A673 (cell line): ENCODE results near the gene GORASP1. TPM values are rescaled to one million over a fixed set of nuclear protein-coding genes. Genes with fewer than 3 reads are reported as not detected.

Source experiments
- BruUV-seq: library from RNA; stranded (reverse); fragments of 400-500 nt; replicated peaks from 2 replicates; lab custom pipeline; 2021; lab: Mats Ljungman, UMichigan
- CTCF ChIA-PET: fragments of 300-600 bp; sonication (Branson Sonifier 250); formaldehyde crosslinking; loops from one replicate; lab custom pipeline; 2022; ENCODE audit warnings: antibody characterized with exemption; lab: Charles Lee
- POLR2A ChIA-PET: fragments of 300-600 bp; sonication (Branson Sonifier 250); formaldehyde crosslinking; loops from one replicate; lab custom pipeline; 2022; ENCODE audit warnings: antibody characterized with exemption; ENCODE audit not compliant: low non-redundant PET; lab: Charles Lee
- DNase-seq: peaks from one replicate; pipeline ENCODE4 v3.0.0-alpha.2; 2015; ENCODE audit warnings: low spot score
- H3K27ac ChIP-seq: fragments of 200-600 bp; sonication (generic); 2 replicates; pipeline ENCODE4 v1.5.1; 2016; ENCODE audit warnings: mixed run types, low read depth, mild to moderate bottlenecking, mixed read lengths, antibody characterized with exemption, low read length; ENCODE audit not compliant: poor library complexity, severe bottlenecking
- H3K27me3 ChIP-seq: fragments of 200-600 bp; sonication (generic); replicated peaks from 2 replicates; pipeline ENCODE4 v1.6.1; 2017; ENCODE audit warnings: mixed run types, low read depth, mild to moderate bottlenecking, mixed read lengths, antibody characterized with exemption, low read length; ENCODE audit not compliant: insufficient read depth, poor library complexity
- H3K36me3 ChIP-seq: fragments of 200-600 bp; sonication (generic); 2 replicates; pipeline ENCODE4 v1.6.1; 2016; ENCODE audit warnings: mixed run types, mild to moderate bottlenecking, mixed read lengths, antibody characterized with exemption, low read length; ENCODE audit not compliant: insufficient read depth, poor library complexity, severe bottlenecking
- H3K4me1 ChIP-seq: fragments of 200-600 bp; sonication (generic); 2 replicates; pipeline ENCODE4 v1.6.1; 2017; ENCODE audit warnings: mixed run types, mild to moderate bottlenecking, mixed read lengths, antibody characterized with exemption, low read length; ENCODE audit not compliant: insufficient read depth, poor library complexity, severe bottlenecking
- H3K4me3 ChIP-seq: fragments of 200-600 bp; sonication (generic); 2 replicates; pipeline ENCODE4 v1.5.1; 2016; ENCODE audit warnings: low read depth, mixed run types, mild to moderate bottlenecking, mixed read lengths, low read length; ENCODE audit not compliant: poor library complexity, severe bottlenecking
- H3K9me3 ChIP-seq: fragments of 200-600 bp; sonication (generic); 2 replicates; pipeline ENCODE4 v1.6.1; 2016; ENCODE audit warnings: mixed run types, low read depth, mild to moderate bottlenecking, mixed read lengths, antibody characterized with exemption, low read length; ENCODE audit not compliant: poor library complexity, severe bottlenecking
- EZH2 ChIP-seq: fragments of 200-600 bp; sonication (generic); IDR thresholded peaks from 2 replicates; pipeline ENCODE4 v1.6.1; 2017; ENCODE audit warnings: borderline replicate concordance, low read depth, mild to moderate bottlenecking, mixed read lengths, antibody characterized with exemption, low read length; ENCODE audit not compliant: poor library complexity, severe bottlenecking
- intact Hi-C: fragments of 100-400 bp; cut with micrococcal nuclease; formaldehyde crosslinking; loops from one replicate; pipeline ENCODE4 v1.10.0; 2022; ENCODE audit not compliant: unreplicated experiment
- total RNA-seq: library from RNA; stranded (reverse); gene quantifications from 2 replicates; pipeline ENCODE4 v1.2.3, GENCODE V29; 2021
- TF ChIP-seq, protein P1 (sequence below): fragments of 300-800, 200-600 bp; sonication (generic); conservative IDR thresholded peaks from 2 replicates; pipeline ENCODE4 v1.5.1; 2017; ENCODE audit warnings: low read depth, mild to moderate bottlenecking, antibody characterized with exemption, low read length, moderate library complexity, mixed read lengths

GORASP1 gene
- total RNA-seq, 1 experiment from 2014 or later, result 24.3 TPM

DNA sequence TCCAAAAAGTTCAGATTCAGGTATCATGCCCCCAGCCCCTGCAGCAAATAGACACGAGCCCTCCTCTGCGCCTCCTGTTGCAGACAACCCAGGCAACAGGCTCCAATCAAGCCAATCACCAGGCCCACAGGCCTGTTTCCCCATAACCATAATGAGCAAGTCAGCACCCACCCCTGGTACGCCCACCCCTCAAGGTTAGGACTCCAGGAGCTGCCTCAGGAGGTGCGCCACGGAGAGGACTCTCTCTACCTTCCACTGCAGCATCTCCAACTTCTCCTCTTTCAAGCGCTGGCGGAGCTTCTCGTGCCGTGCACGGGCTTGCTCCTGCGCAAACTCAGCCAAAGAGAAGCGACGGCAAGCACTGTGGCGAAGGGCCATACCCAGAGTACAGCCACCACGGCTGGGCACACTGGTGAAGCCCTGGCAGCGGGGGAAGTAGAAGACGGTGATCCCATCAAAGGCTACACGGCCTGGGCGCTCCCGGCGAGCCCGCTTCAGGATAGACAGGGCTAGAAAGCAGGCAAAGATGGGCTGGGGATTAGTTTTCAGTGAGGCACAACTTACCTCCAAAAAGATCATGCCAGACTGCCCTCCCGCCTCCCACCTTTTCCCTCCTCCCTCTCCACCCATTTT, 37.4 kb upstream of the GORASP1 start:
- Histone ChIP-seq H3K27me3 (no peaks in the 10 kb centered on the region), H3K9me3 (no peaks in the 10 kb centered on the region), H3K27ac (no peak overlapping the region), H3K4me1 (peaks cover 32% of the 10 kb centered on the region), H3K36me3 (peaks cover 22% of the 10 kb centered on the region), H3K4me3 (no peak overlapping the region)
- intact Hi-C loops, result no loop called here
- POLR2A ChIA-PET, result no interaction called here
- DNase-seq, result no peak
- CTCF ChIA-PET, result no interaction called here
- no peak for TF ChIP-seq EZH2
- TF ChIP-seq, protein P1, sequence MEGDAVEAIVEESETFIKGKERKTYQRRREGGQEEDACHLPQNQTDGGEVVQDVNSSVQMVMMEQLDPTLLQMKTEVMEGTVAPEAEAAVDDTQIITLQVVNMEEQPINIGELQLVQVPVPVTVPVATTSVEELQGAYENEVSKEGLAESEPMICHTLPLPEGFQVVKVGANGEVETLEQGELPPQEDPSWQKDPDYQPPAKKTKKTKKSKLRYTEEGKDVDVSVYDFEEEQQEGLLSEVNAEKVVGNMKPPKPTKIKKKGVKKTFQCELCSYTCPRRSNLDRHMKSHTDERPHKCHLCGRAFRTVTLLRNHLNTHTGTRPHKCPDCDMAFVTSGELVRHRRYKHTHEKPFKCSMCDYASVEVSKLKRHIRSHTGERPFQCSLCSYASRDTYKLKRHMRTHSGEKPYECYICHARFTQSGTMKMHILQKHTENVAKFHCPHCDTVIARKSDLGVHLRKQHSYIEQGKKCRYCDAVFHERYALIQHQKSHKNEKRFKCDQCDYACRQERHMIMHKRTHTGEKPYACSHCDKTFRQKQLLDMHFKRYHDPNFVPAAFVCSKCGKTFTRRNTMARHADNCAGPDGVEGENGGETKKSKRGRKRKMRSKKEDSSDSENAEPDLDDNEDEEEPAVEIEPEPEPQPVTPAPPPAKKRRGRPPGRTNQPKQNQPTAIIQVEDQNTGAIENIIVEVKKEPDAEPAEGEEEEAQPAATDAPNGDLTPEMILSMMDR, result no peak
- BruUV-seq, result no TSS peak

DNA sequence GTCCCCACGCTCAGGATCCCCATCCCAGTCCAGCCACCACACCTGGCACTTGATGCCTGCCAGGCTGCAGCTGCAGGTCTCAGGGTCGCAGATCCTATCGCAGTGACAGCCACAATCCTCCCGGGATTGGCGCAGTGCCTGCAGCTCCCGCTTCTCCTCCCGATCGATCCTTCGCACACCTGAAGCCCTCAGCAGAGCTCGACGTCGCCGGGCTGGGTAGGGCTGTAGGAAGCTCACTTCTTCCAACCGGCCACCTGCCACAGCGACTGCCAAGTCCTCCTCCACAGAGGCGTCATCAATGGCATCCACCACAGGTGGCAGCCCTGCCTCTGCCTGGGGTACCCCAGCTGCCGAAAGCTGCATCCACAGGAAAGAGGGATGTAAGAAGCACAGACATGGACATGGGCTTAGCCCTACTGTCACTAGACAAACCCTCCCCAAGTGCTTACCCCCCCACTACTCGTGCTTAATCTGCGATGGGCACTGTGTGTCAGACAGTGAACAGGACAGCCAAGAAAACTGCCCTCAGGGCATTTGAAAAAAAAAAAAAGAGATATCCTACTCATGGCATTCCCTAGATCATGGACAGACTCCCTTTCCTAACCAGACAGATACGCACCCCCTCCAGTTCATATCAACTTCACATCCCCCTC, 36.8 kb upstream of the GORASP1 start:
- no peak overlapping the region for H3K4me3 ChIP-seq
- ChIA-PET POLR2A (no interaction called here), CTCF (no interaction called here)

DNA sequence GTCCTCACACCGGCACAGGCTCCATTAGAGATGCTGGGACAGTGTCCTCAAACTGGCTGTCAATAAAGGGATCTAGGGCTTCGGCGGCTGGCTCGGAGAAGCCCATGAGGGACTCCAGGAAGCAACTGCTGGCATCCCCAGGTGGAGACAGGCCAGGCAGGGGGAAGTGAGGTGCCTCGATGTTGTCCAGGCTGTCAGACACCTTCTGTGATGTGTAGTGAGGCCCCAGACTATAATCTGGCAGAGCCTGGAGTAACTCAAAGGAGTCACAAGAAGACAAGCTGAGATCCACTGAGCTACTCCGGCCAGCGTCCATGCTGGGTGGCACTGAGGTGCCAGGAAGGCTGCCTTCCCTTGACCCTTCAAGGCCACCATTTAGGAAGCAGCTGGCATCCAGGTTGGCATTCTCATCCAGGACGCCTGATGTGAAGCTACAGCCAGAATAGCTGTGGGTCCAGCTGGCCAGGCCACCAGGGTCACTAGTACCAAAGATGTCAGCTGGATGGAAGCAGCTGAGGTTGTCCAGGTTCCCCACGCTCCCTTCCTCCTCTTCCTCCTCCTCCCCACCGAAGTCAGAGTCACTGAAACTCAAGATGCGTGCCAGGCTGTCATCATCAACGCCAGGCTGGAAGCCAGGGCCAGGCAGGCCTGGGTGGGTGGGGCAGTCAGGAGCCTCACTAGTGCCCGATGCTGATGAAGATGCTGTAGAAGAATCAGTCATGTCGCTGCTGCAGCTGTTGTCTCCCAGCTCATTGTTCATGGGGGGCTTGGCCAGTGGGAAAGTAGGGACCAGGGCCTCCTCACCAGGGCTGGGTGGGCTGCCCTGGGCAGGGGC, 35.8 kb upstream of the GORASP1 start:
- TF ChIP-seq, protein P1, result no peak
- no peak for TF ChIP-seq EZH2
- Histone ChIP-seq H3K4me1 (peaks cover 16% of the 10 kb centered on the region), H3K27me3 (no peaks in the 10 kb centered on the region), H3K9me3 (no peaks in the 10 kb centered on the region), H3K27ac (no peak overlapping the region), H3K36me3 (peaks cover 22% of the 10 kb centered on the region), H3K4me3 (no peak overlapping the region)
- no TSS peak for BruUV-seq
- intact Hi-C loops, result no loop called here
- DNase-seq, result no peak
- ChIA-PET CTCF (no interaction called here), POLR2A (no interaction called here)

More for the DNA sequence above, 36.8 kb upstream of the GORASP1 start:
- H3K9me3 ChIP-seq, result no peaks in the 10 kb centered on the region
- no peak for TF ChIP-seq EZH2
- TF ChIP-seq, protein P1, result no peak
- H3K27me3 ChIP-seq, result no peaks in the 10 kb centered on the region
- no peak overlapping the region for H3K27ac ChIP-seq
- DNase-seq, result no peak
- peaks cover 25% of the 10 kb centered on the region for H3K4me1 ChIP-seq
- BruUV-seq, result no TSS peak
- intact Hi-C loops, result no loop called here
- H3K36me3 ChIP-seq, result peaks cover 22% of the 10 kb centered on the region
